ENCODE measurements around the gene TMEM256.

DNA sequence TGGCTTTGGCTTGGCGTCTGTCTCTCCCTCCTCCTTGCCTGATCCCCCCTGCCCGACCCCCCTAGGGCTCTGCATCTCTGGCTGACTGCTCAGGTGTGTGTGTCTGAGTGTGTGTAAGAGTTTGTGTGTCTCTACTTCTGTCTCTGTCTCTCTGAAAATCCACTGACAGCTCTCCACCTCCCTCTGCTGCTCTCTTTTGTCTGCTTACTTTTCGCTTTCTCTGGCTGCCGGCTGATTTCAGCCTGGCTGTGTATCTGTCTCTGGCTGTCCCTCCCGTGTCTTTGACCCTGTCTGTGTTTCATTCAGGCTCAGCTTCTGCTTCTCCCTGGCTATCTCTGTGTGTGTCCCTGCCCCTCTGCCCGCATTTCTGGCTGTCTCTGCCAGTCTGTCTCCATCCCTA lies 12.4 kb upstream of the TMEM256 start:
- no peak for TF ChIP-seq CTCF (conservative IDR thresholded peaks at IDR 0.05)
- TF ChIP-seq EZH2 (IDR thresholded peaks at IDR 0.05; ENCODE audit: low read depth), result no peak
